OCI-LY1 (cell line): ENCODE measurements around the gene ZNF775.
A peak's percentile ranks its signal among the peaks of the same experiment; 100 is the strongest.

Experiments
- H2AFZ ChIP-seq: fragments of 200-600 bp; sonication (generic), shearing (Covaris generic); 2 replicates; pipeline ENCODE4 v1.6.0; 2014; ENCODE audit warnings: antibody characterized with exemption, mild to moderate bottlenecking, low read length
- H3F3A ChIP-seq: fragments of 200-600 bp; sonication (generic), shearing (Covaris generic); 2 replicates; pipeline ENCODE4 v1.6.0; 2014; ENCODE audit warnings: mild to moderate bottlenecking, antibody characterized with exemption, low read length, moderate library complexity; ENCODE audit not compliant: insufficient read depth
- H3K27ac ChIP-seq: fragments of 200-600 bp; sonication (generic); 2 replicates; pipeline ENCODE4 v1.5.1; 2014; ENCODE audit warnings: low read length, mixed run types, mild to moderate bottlenecking, low read depth; ENCODE audit not compliant: poor library complexity, severe bottlenecking
- H3K27me3 ChIP-seq: fragments of 200-600 bp; sonication (generic); 2 replicates; pipeline ENCODE4 v1.6.0; 2014; ENCODE audit warnings: antibody characterized with exemption, mild to moderate bottlenecking, low read length, moderate library complexity; ENCODE audit not compliant: insufficient read depth
- H3K36me3 ChIP-seq: fragments of 200-600 bp; sonication (generic); 2 replicates; pipeline ENCODE4 v1.6.1; 2014; ENCODE audit warnings: mild to moderate bottlenecking, antibody characterized with exemption, low read length, moderate library complexity, mixed read lengths; ENCODE audit not compliant: insufficient read depth
- H3K4me1 ChIP-seq: fragments of 200-600 bp; sonication (generic); 2 replicates; pipeline ENCODE4 v1.5.1; 2014; ENCODE audit warnings: mild to moderate bottlenecking, low read length, moderate library complexity; ENCODE audit not compliant: insufficient read depth, severe bottlenecking
- H3K4me2 ChIP-seq: fragments of 200-600 bp; sonication (generic), shearing (Covaris generic); 2 replicates; pipeline ENCODE4 v1.6.1; 2014; ENCODE audit warnings: low read length
- H3K4me3 ChIP-seq: fragments of 200-600 bp; sonication (generic); 2 replicates; pipeline ENCODE4 v1.5.1; 2014; ENCODE audit warnings: low read length, low read depth, mild to moderate bottlenecking, mixed read lengths; ENCODE audit not compliant: poor library complexity, severe bottlenecking
- H3K79me2 ChIP-seq: fragments of 200-600 bp; shearing (Covaris generic); 2 replicates; pipeline ENCODE4 v1.6.1; 2016; ENCODE audit warnings: mixed run types, low read length, mixed read lengths; ENCODE audit not compliant: insufficient read depth
- H3K9ac ChIP-seq: fragments of 200-600 bp; sonication (generic), shearing (Covaris generic); 2 replicates; pipeline ENCODE4 v1.6.1; 2014; ENCODE audit warnings: mild to moderate bottlenecking, low read length, mixed read lengths
- H3K9me2 ChIP-seq: fragments of 200-600 bp; sonication (generic), shearing (Covaris generic); 2 replicates; pipeline ENCODE4 v1.6.1; 2014; ENCODE audit warnings: low read depth, mild to moderate bottlenecking, low read length, mixed read lengths
- H3K9me3 ChIP-seq: fragments of 200-600 bp; shearing (Covaris generic); 2 replicates; pipeline ENCODE4 v1.6.1; 2014; ENCODE audit warnings: low read length, mixed read lengths
- H4K20me1 ChIP-seq: fragments of 200-600 bp; sonication (generic), shearing (Covaris generic); 2 replicates; pipeline ENCODE4 v1.6.0; 2016; ENCODE audit warnings: mild to moderate bottlenecking, low read length; ENCODE audit not compliant: insufficient read depth
- CTCF ChIP-seq: fragments of 200-600 bp; sonication (generic), shearing (Covaris generic); IDR thresholded peaks from 2 replicates; pipeline ENCODE4 v1.5.1; 2017; ENCODE audit warnings: mild to moderate bottlenecking, antibody characterized with exemption, low read length, moderate library complexity, mixed read lengths
- EZH2 ChIP-seq: fragments of 200-600 bp; sonication (generic), shearing (Covaris generic); IDR thresholded peaks from 2 replicates; pipeline ENCODE4 v1.8.0; 2017; ENCODE audit warnings: borderline replicate concordance, mixed run types, mild to moderate bottlenecking, antibody characterized with exemption, low read length, moderate library complexity, mixed read lengths

ZNF775 gene

GRCh38 chr7:150374026-150374425, 5.1 kb upstream of the ZNF775 start:
- 0 out of 2 replicates have a peak, but pooled peaks cover 5% of the 10 kb centered on the region for H3F3A ChIP-seq
- H3K36me3 ChIP-seq, result peaks cover 41% of the 10 kb centered on the region
- no peak overlapping the region for H2AFZ ChIP-seq
- no peak overlapping the region for H3K27ac ChIP-seq
- no peaks in the 10 kb centered on the region for H3K79me2 ChIP-seq
- no peaks in the 10 kb centered on the region for H4K20me1 ChIP-seq
- no peak for TF ChIP-seq EZH2
- no peak for TF ChIP-seq CTCF
- no peaks in the 10 kb centered on the region for H3K27me3 ChIP-seq
- H3K4me3 ChIP-seq, result no peak overlapping the region
- H3K9me3 ChIP-seq, result no peaks in the 10 kb centered on the region
- H3K4me1 ChIP-seq, result peaks cover 54% of the 10 kb centered on the region
- H3K9ac ChIP-seq, result no peak overlapping the region
- H3K9me2 ChIP-seq, result no peaks in the 10 kb centered on the region
- no peak overlapping the region for H3K4me2 ChIP-seq

GRCh38 chr7:150374472-150374871, 4.7 kb upstream of the ZNF775 start:
- TF ChIP-seq EZH2 (no peak), CTCF (no peak)
- Histone ChIP-seq H3K4me2 (no peak overlapping the region), H3K4me1 (peaks cover 50% of the 10 kb centered on the region), H3K4me3 (no peak overlapping the region), H4K20me1 (no peaks in the 10 kb centered on the region), H3K79me2 (no peaks in the 10 kb centered on the region), H3K27me3 (no peaks in the 10 kb centered on the region), H2AFZ (no peak overlapping the region), H3K9ac (no peak overlapping the region), H3F3A (0 out of 2 replicates have a peak, but pooled peaks cover 5% of the 10 kb centered on the region), H3K9me3 (no peaks in the 10 kb centered on the region), H3K36me3 (peaks cover 41% of the 10 kb centered on the region), H3K27ac (no peak overlapping the region), H3K9me2 (no peaks in the 10 kb centered on the region)

GRCh38 chr7:150375662-150376521, 3.2 kb upstream of the ZNF775 start:
- no peak for TF ChIP-seq CTCF
- no peak for TF ChIP-seq EZH2
- Histone ChIP-seq H3K36me3 (peaks cover 36% of the 10 kb centered on the region), H3K9me2 (no peaks in the 10 kb centered on the region), H3K9ac (no peak overlapping the region), H4K20me1 (no peaks in the 10 kb centered on the region), H2AFZ (no peak overlapping the region), H3K4me1 (peaks cover 52% of the 10 kb centered on the region), H3K27me3 (no peaks in the 10 kb centered on the region), H3F3A (0 out of 2 replicates have a peak, but pooled peaks cover 5% of the 10 kb centered on the region), H3K9me3 (no peaks in the 10 kb centered on the region), H3K27ac (peak overlapping the region; percentile 54), H3K4me3 (no peak overlapping the region), H3K79me2 (no peaks in the 10 kb centered on the region), H3K4me2 (no peak overlapping the region; the same call in 1 of the 2 replicates)
